Measurements from ENCODE around the gene PXN. TPM values are rescaled to one million over a fixed set of nuclear protein-coding genes. Genes with fewer than 3 reads are reported as not detected.

The PXN gene
- polyA plus RNA-seq, 2 of the 4 experiments (the other 2 are of a cell fraction): 40.1 to 97.0 TPM

DNA sequence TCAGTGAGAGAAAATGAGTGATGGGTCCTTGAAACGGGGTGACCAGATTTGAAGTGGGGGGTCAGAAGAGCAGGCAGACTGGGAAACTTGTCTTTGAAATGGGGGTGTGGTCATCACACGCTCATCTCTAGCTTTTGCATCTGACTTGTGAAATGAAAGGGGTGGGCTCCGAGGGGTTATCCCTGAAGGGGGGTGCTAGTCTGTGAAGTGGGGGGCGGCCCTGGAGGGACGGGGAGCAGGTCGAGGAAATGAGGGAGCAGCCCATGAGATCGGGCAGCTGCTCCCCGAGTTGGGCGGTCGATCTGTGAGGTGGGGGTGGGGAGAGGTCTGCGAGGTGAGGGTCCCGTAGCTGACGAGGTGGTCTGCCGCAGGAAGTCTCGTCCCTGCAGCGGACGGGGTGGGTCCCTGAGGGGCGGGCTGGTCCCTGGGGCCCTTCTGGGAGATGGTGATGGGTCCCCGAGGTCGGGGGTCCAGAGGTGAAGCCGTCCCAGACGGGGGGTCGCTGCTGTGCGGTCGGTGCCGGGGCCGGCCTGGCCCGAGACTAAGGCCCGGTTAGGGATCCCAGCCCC lies 542 bp downstream of the PXN start:
- H3K9me3 ChIP-seq: no peaks in the 10 kb centered on the region
- ChIA-PET POLR2A (interaction anchor here (0.6 to 4.5 kb wide), 8 partner anchors 18 to 192 kb away, joined by 3 to 62 read pairs (median 6); partner anchors contain the start of genes RNU4-2 and RPLP0), CTCF (interaction anchor here (0.7 to 43.7 kb wide), 17 partner anchors 8 to 163 kb away, joined by 3 to 1367 read pairs (median 5); partner anchors contain the start of genes RNU4-2 and RPLP0)
- peak overlapping the region; percentile 100 for H3K4me2 ChIP-seq
- no peak for DNase-seq (ENCODE audit: low read depth in 1 of 2, low spot score in 1 of 2)
- H3K4me3 ChIP-seq: peak overlapping the region; percentile 99
- 0% methylated on average over 6 of the region's 29 CpGs for WGBS (ENCODE audit: missing lambda C conversion rate)
- ATAC-seq: no peak
- H3K27ac ChIP-seq: peak overlapping the region; percentile 99
- no peak for FAIRE-seq
- TF ChIP-seq, protein P1, sequence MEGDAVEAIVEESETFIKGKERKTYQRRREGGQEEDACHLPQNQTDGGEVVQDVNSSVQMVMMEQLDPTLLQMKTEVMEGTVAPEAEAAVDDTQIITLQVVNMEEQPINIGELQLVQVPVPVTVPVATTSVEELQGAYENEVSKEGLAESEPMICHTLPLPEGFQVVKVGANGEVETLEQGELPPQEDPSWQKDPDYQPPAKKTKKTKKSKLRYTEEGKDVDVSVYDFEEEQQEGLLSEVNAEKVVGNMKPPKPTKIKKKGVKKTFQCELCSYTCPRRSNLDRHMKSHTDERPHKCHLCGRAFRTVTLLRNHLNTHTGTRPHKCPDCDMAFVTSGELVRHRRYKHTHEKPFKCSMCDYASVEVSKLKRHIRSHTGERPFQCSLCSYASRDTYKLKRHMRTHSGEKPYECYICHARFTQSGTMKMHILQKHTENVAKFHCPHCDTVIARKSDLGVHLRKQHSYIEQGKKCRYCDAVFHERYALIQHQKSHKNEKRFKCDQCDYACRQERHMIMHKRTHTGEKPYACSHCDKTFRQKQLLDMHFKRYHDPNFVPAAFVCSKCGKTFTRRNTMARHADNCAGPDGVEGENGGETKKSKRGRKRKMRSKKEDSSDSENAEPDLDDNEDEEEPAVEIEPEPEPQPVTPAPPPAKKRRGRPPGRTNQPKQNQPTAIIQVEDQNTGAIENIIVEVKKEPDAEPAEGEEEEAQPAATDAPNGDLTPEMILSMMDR (IDR thresholded peaks at IDR 0.05): no peak
- TF ChIP-seq ZNF302 (CRISPR knock-in tag; IDR thresholded peaks at IDR 0.05) (no peak), MAFK (IDR thresholded peaks at IDR 0.05; ENCODE audit: partially characterized antibody) (no peak), JUNB (IDR thresholded peaks at IDR 0.05) (no peak), HDAC2 (IDR thresholded peaks at IDR 0.05) (no peak), CHD2 (IDR thresholded peaks at IDR 0.05; ENCODE audit: low read length, partially characterized antibody) (no peak), FOSB (CRISPR knock-in tag; IDR thresholded peaks at IDR 0.05) (no peak), EP300 (IDR thresholded peaks at IDR 0.05) (no peak), CBX8 (IDR thresholded peaks at IDR 0.05) (no peak), ESRRA (IDR thresholded peaks at IDR 0.05; ENCODE audit: borderline replicate concordance, low read length) (no peak), GATA3 (IDR thresholded peaks at IDR 0.05; ENCODE audit: borderline replicate concordance) (no peak), NFE2L2 (conservative IDR thresholded peaks at IDR 0.05; ENCODE audit: low read length) (no peak), SMC3 (IDR thresholded peaks at IDR 0.05) (no peak), NR3C1 (IDR thresholded peaks at IDR 0.05) (no peak)
- TF ChIP-seq, protein P2, sequence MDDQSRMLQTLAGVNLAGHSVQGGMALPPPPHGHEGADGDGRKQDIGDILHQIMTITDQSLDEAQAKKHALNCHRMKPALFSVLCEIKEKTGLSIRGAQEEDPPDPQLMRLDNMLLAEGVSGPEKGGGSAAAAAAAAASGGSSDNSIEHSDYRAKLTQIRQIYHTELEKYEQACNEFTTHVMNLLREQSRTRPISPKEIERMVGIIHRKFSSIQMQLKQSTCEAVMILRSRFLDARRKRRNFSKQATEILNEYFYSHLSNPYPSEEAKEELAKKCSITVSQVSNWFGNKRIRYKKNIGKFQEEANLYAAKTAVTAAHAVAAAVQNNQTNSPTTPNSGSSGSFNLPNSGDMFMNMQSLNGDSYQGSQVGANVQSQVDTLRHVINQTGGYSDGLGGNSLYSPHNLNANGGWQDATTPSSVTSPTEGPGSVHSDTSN (IDR thresholded peaks at IDR 0.05): no peak
- H3K4me1 ChIP-seq: peaks cover 43% of the 10 kb centered on the region

DNA sequence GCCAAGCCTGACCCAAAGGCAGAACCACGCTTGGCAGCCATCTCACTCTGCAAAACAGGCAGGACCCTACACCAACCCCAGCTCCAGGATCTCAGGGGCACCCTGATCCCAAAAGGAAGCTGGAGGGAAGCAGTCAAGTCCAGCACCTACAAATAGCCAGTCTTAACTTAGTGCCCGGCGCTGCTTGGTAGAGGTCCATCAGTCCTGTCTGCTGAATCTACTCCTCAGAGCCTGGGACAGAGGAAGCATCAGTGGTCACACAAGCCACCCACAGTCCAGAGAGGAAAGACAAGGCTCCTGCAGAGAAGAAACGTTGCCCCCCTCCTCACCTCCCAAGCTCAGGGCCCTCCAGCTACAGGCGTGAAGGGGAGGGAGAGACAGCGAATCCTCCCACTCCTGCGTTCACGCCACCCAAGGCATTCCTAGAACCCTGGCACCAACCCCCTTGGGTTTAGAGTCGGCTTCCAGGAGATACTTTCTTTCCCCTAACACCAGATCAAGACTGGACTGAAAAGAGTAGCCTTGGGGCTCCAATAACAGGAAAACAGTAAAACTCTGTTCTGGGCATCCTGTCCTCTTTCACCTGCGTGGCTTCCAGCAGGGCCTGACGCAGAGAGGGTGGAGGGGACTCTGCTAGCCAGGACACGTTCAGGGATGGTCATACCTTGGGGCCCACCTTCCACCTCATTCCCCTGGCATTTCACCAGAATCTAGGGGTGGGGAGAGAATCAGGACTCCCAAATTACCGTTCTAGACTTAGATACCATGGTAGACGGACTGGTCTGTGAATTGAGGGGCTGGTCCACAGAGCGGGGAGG lies 1.2 kb downstream of the PXN start:
- Histone ChIP-seq H3K4me2 (peak overlapping the region; percentile 100), H3K4me1 (peaks cover 49% of the 10 kb centered on the region), H3K9me3 (no peaks in the 10 kb centered on the region), H3K27ac (peak overlapping the region; percentile 99), H3K4me3 (peak overlapping the region; percentile 99)
- ATAC-seq (peak; percentile 5 to 32; a peak in 3 of 6 replicates), DNase-seq (ENCODE audit: low read depth in 1 of 2, low spot score in 1 of 2) (no peak), FAIRE-seq (no peak)
- TF ChIP-seq MAFK (IDR thresholded peaks at IDR 0.05; ENCODE audit: partially characterized antibody) (no peak), CHD2 (IDR thresholded peaks at IDR 0.05; ENCODE audit: low read length, partially characterized antibody) (no peak), EHMT2 (IDR thresholded peaks at IDR 0.05; ENCODE audit: low read depth) (no peak), JUN (IDR thresholded peaks at IDR 0.05) (no peak), CHD4 (IDR thresholded peaks at IDR 0.05; ENCODE audit: borderline replicate concordance) (no peak), HOXB13 (CRISPR knock-in tag; IDR thresholded peaks at IDR 0.05; ENCODE audit: low read depth) (no peak), ESRRA (IDR thresholded peaks at IDR 0.05; ENCODE audit: borderline replicate concordance, low read length) (no peak), RCOR1 (IDR thresholded peaks at IDR 0.05; ENCODE audit: low read depth, low read length) (no peak), CEBPB (IDR thresholded peaks at IDR 0.05) (no peak), BHLHE40 (IDR thresholded peaks at IDR 0.05; ENCODE audit: low read depth, low read length) (no peak), SMC3 (IDR thresholded peaks at IDR 0.05) (no peak)
- TF ChIP-seq, protein P3, sequence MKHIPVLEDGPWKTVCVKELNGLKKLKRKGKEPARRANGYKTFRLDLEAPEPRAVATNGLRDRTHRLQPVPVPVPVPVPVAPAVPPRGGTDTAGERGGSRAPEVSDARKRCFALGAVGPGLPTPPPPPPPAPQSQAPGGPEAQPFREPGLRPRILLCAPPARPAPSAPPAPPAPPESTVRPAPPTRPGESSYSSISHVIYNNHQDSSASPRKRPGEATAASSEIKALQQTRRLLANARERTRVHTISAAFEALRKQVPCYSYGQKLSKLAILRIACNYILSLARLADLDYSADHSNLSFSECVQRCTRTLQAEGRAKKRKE (CRISPR knock-in tag; IDR thresholded peaks at IDR 0.05; ENCODE audit: low read depth): no peak
- 25% methylated on average over 15 of the region's 15 CpGs for WGBS (ENCODE audit: missing lambda C conversion rate)
- POLR2A ChIA-PET: interaction anchor here (0.6 to 4.9 kb wide), 11 partner anchors 17 to 193 kb away, joined by 3 to 62 read pairs (median 13); partner anchors contain the start of genes RNU4-2 and RPLP0
- CTCF ChIA-PET: interaction anchor here (0.9 to 43.7 kb wide), 9 partner anchors 7 to 65 kb away, joined by 4 to 1367 read pairs (median 24); partner anchors contain the start of genes RNU4-2 and RPLP0

Measured in A549 (cell line).